DMS53 treated with DMSO at 0.1 percent for 48 hours (cell line): ENCODE data around the gene RFX7.

ENCODE experiments used
- DNase-seq: peaks from one replicate; lab custom pipeline; 2025; ENCODE audit not compliant: unreplicated experiment; lab: John Stamatoyannopoulos, UW

Gene RFX7

GRCh38 chr15:56148064-56148463 is 95.6 kb downstream of the RFX7 start:
- DNase-seq = no peak

GRCh38 chr15:56146756-56147155 is 96.9 kb downstream of the RFX7 start:
- no peak for DNase-seq

GRCh38 chr15:56128081-56128480 is 115.6 kb downstream of the RFX7 start:
- no peak for DNase-seq

GRCh38 chr15:56126409-56126808 is 117.3 kb downstream of the RFX7 start:
- DNase-seq = no peak

- DNase-seq = peak; percentile 2
Observed at GRCh38 chr15:56124391-56124790, 119.3 kb downstream of the RFX7 start.

GRCh38 chr15:56105855-56106254 is 137.8 kb downstream of the RFX7 start:
- DNase-seq = no peak

GRCh38 chr15:56102441-56102840 is 141.2 kb downstream of the RFX7 start:
- DNase-seq = no peak

- DNase-seq = no peak
Observed at GRCh38 chr15:56099311-56099710, 144.4 kb downstream of the RFX7 start.

GRCh38 chr15:56098195-56098863 is 145.3 kb downstream of the RFX7 start:
- no peak for DNase-seq

- DNase-seq = no peak
Observed at GRCh38 chr15:56095406-56095805, 148.3 kb downstream of the RFX7 start.

GRCh38 chr15:56094171-56094570 is 149.5 kb downstream of the RFX7 start:
- no peak for DNase-seq

- no peak for DNase-seq
Observed at GRCh38 chr15:56088389-56088788, 155.3 kb downstream of the RFX7 start.

- DNase-seq = no peak
Observed at GRCh38 chr15:56086566-56086965, 157.1 kb downstream of the RFX7 start.

GRCh38 chr15:56082263-56082761 is 161.4 kb downstream of the RFX7 start:
- no peak for DNase-seq

GRCh38 chr15:56077081-56077480 is 166.6 kb downstream of the RFX7 start:
- DNase-seq = no peak

GRCh38 chr15:56076640-56077039 is 167.0 kb downstream of the RFX7 start:
- no peak for DNase-seq

- no peak for DNase-seq
Observed at GRCh38 chr15:56074481-56075265, 169.0 kb downstream of the RFX7 start.

- no peak for DNase-seq
Observed at GRCh38 chr15:56064152-56064551, 179.5 kb downstream of the RFX7 start.

GRCh38 chr15:56059716-56060115 is 184.0 kb downstream of the RFX7 start:
- no peak for DNase-seq

GRCh38 chr15:56058986-56059385 is 184.7 kb downstream of the RFX7 start:
- DNase-seq = no peak

GRCh38 chr15:56056626-56057025 is 187.1 kb downstream of the RFX7 start:
- no peak for DNase-seq

- DNase-seq = no peak
Observed at GRCh38 chr15:56053046-56053400, 190.7 kb downstream of the RFX7 start.
